GM18508 (cell line): ENCODE results near the gene NMRAL1.

ENCODE experiments used
- ATAC-seq: cut with Tn5 transposase; IDR thresholded peaks from one replicate; pipeline ENCODE4 v1.9.1; 2021; ENCODE audit warnings: moderate number of reproducible peaks; ENCODE audit not compliant: insufficient read depth, unreplicated experiment

NMRAL1 gene

GRCh38 chr16:4468972-4469371 lies 5.5 kb downstream of the NMRAL1 start:
- no peak for ATAC-seq

GRCh38 chr16:4467916-4468315 lies 6.5 kb downstream of the NMRAL1 start:
- ATAC-seq = no peak

GRCh38 chr16:4465977-4466779 lies 8.2 kb downstream of the NMRAL1 start:
- no peak for ATAC-seq

GRCh38 chr16:4463522-4464163 lies 10.8 kb downstream of the NMRAL1 start:
- no peak for ATAC-seq

- no peak for ATAC-seq
Measured at GRCh38 chr16:4461250-4462085, 13.0 kb downstream of the NMRAL1 start.

GRCh38 chr16:4460936-4461249 lies 13.5 kb downstream of the NMRAL1 start:
- no peak for ATAC-seq

- ATAC-seq = no peak
Measured at GRCh38 chr16:4455951-4456350, 18.5 kb downstream of the NMRAL1 start.

GRCh38 chr16:4455081-4455480 lies 19.3 kb downstream of the NMRAL1 start:
- ATAC-seq = no peak

GRCh38 chr16:4454623-4455022 lies 19.8 kb downstream of the NMRAL1 start:
- no peak for ATAC-seq

- ATAC-seq = no peak
Measured at GRCh38 chr16:4452674-4453073, 21.8 kb downstream of the NMRAL1 start.

GRCh38 chr16:4450931-4451519 lies 23.4 kb downstream of the NMRAL1 start:
- no peak for ATAC-seq

- no peak for ATAC-seq
Measured at GRCh38 chr16:4450430-4450829, 24.0 kb downstream of the NMRAL1 start.

GRCh38 chr16:4443986-4444385 lies 30.4 kb downstream of the NMRAL1 start:
- no peak for ATAC-seq

- ATAC-seq = no peak
Measured at GRCh38 chr16:4443271-4443670, 31.2 kb downstream of the NMRAL1 start.

- no peak for ATAC-seq
Measured at GRCh38 chr16:4442371-4442770, 32.1 kb downstream of the NMRAL1 start.

GRCh38 chr16:4437366-4437765 lies 37.1 kb downstream of the NMRAL1 start:
- ATAC-seq = no peak

GRCh38 chr16:4435337-4436067 lies 38.9 kb downstream of the NMRAL1 start:
- no peak for ATAC-seq

GRCh38 chr16:4433914-4434787 lies 40.3 kb downstream of the NMRAL1 start:
- ATAC-seq = no peak

- ATAC-seq = no peak
Measured at GRCh38 chr16:4433228-4433627, 41.2 kb downstream of the NMRAL1 start.
